GM12864 (cell line): ENCODE measurements around the gene MPI.

Experiments
- DNase-seq: peaks from one replicate; pipeline ENCODE4 v3.0.0-alpha.2; 2011; ENCODE audit warnings: low read depth
- H3K4me3 ChIP-seq: 2 replicates; pipeline ENCODE4 v1.5.1; 2011; ENCODE audit warnings: mild to moderate bottlenecking, low read depth, low read length, control low read depth
- TF ChIP-seq, protein P1 (sequence below): IDR thresholded peaks from 2 replicates; pipeline ENCODE4 v1.5.1; 2011; ENCODE audit warnings: low read depth, mild to moderate bottlenecking, moderate library complexity, low read length, control low read depth, inconsistent platforms; ENCODE audit errors: missing control alignments

The MPI gene

DNA sequence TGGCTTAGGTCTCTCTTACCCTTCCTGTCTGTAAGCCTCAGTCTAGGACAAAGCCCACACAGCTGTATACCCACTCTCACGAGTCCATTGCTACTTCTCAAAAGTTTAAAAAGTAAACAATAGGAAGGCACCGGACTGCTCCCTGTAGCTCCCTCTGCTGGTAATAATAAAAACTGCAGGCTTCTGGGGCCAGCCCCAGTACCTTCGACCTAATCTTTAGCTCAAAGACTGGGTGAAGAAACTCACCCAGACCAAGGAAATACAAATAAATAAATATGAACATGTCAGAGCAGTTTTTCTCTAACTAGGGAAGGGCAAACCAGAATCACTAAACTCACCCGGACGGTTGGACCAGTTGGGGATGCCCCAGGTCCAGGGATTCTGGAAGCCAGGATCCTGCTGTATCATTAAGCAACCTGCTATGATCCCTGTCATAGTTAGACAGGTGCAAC, 11.8 kb downstream of the MPI start:
- DNase-seq, result no peak
- no peak overlapping the region for H3K4me3 ChIP-seq
- TF ChIP-seq, protein P1, sequence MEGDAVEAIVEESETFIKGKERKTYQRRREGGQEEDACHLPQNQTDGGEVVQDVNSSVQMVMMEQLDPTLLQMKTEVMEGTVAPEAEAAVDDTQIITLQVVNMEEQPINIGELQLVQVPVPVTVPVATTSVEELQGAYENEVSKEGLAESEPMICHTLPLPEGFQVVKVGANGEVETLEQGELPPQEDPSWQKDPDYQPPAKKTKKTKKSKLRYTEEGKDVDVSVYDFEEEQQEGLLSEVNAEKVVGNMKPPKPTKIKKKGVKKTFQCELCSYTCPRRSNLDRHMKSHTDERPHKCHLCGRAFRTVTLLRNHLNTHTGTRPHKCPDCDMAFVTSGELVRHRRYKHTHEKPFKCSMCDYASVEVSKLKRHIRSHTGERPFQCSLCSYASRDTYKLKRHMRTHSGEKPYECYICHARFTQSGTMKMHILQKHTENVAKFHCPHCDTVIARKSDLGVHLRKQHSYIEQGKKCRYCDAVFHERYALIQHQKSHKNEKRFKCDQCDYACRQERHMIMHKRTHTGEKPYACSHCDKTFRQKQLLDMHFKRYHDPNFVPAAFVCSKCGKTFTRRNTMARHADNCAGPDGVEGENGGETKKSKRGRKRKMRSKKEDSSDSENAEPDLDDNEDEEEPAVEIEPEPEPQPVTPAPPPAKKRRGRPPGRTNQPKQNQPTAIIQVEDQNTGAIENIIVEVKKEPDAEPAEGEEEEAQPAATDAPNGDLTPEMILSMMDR, result peak; percentile 73

DNA sequence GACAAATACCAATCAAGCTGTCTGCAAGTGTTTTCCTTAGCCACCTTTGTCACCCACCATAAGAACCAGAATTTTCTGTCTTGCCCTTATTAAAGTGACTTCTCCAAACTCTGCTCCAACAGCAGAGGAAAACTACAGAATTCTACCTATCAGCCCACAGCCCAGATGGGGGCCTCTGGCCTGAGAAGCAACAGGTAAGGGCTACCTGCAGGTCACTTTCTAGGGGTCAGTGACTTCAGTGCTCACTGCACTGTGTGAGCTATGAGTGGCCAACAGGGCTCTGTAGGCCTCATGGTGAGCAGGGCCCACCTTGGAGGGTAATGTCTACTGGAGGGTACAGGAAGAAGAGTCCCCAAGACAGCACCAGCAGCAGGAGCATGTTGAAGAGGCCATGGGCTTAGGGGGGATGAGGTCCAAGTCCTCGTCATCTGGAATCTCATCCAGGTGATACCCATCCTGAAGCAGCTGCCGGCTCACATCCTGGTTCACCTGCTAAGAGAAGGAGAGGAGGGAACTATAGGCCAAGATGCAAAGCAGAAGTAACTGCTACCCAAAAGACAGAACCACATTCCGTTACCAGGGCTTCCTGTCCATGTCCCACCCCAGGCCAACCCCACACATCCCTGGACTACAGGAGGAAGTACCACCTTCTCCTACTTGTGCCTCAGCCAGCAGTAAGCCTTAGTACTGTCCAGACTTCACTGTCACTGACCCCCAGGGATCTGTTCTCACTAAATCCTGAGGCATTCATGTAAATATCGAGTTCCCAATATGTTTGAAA, 12.6 kb downstream of the MPI start:
- no peak overlapping the region for H3K4me3 ChIP-seq
- DNase-seq, result no peak
- TF ChIP-seq, protein P1, result no peak

DNA sequence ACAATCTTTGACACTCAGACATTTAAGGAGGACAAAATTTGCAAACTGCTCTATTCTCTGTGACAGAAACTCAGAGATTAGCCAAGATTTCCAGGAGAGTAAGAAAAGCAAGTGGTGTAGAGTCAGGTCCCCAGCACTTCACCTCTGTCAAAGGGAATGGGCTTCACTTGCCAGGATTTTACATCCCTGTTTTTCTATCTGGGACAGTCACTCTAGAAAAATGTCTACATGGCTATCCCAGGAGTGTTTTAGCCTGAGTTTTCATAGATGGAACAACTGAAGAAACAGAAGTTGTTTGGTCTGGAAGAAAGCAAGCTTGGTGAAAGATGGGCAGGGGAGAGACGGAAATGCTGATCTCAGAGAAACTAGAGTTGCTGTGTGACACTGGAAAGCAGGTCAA, 13.8 kb downstream of the MPI start:
- no peak overlapping the region for H3K4me3 ChIP-seq
- no peak for DNase-seq
- TF ChIP-seq, protein P1, result no peak

DNA sequence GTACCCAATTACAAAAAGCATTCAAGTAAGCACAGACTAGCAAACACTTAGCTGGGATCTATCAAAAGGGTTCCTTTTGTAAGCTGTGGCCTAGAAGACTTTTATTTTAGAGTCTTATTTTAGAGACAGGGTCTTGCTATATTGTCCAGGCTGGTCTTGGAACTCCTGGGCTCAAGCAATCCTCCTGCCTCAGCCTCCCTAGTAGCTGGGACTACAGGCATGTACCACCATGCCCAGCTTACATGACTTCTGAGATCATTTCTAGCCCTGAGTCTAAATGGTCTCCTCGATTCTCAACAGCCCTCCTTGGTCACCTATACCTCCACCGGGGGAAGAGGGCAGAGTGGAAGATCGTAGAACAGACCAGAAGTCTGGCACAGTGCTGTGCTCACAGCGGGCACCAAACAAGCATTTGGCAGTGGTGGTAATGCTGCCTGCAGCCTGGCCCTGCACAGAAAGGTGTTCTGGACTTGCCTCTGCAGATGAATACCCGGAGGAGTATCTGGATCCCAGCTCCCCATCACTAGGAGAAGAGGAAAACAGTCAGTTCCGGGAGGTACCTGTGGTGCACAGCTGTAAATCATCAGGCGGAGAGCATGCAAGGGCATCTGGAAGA, 14.5 kb downstream of the MPI start:
- TF ChIP-seq, protein P1, result no peak
- no peak for DNase-seq
- H3K4me3 ChIP-seq, result no peak overlapping the region

DNA sequence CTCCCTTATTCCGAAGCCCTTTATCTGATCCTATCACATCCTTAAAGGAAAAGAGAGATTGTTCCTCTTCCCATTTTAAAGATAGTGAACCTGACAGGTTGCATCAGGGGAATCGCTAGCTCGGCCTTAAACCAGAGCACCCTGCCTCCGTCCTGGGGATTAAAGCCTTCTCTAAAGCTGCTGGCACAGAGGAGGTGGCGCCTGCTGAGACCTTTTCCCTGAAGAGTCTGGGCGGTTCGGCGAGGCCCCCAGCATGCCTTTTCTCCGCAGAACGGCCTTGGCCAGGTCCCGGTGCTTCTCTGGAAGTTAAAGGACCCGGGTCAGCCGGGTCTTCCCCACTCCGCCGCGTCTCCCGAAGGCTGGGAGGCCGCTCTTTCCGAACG, 16.2 kb downstream of the MPI start:
- TF ChIP-seq, protein P1, result no peak
- peak overlapping the region; percentile 82 for H3K4me3 ChIP-seq
- DNase-seq, result no peak

DNA sequence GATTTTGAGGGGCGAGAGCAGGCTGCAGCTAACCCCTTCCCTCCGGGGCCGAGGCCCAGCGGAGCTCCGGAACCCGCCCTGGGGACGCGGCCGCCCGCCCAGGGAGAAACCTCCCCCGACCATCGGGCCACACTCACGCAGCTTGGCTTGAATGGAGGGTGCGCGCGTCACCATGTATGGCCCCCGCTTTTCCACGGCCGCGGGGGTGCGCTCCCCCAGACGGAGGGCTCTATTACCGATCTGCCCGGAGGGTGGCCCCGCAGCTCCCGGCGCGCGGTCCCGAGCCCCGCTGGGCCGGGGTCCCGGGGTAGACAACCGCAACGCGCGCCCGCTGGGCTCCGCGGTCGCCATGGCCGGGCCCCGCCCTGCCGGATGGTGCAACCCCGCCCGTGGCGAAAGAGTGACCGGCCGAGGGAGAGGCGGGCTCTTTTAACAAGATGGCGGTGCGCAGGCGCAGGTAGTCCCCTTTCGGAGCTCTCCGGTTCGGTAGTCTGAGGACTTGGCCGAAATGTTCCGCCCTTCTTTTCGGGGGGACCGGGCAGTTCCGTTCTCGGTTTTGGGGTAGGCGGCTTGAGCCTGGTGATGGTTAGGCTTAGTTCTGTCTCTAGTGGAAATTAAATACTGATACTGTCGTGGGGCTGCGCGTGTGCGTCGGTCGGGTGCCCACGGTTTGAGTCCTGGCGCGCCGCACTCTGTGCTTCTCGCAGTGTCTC, 16.8 kb downstream of the MPI start, which contains the start of gene FAM219B:
TSS of gene FAM219B (minus strand) at position 402 of the 713 bp plus-strand sequence. CDS start at position 351, 51 bp downstream.
- peak; percentile 53 for DNase-seq

More for the DNA sequence above, 16.8 kb downstream of the MPI start, which contains the start of gene FAM219B:
- peak within 1 kb of the TSS; percentile 82 for H3K4me3 ChIP-seq
- TF ChIP-seq, protein P1, result no peak
